HuH-7.5 (cell line): Measurements from ENCODE around the gene PRR27.
"Not testable (repeated sequence)": the region's sequence is repeated elsewhere in the genome, so short reads cannot be mapped to it uniquely, and the experiment has no call there.

ENCODE experiments used
- DNase-seq: peaks from one replicate; pipeline ENCODE4 v3.0.0; 2011; ENCODE audit warnings: low spot score

PRR27 gene

GRCh38 chr4:70203601-70204000 lies 49.6 kb downstream of the PRR27 start:
- DNase-seq = no peak

- not testable (repeated sequence) for DNase-seq
Observed at GRCh38 chr4:70212752-70213151, 58.7 kb downstream of the PRR27 start.
